Keratinocyte (primary cell): Measurements from ENCODE around the gene MICALL2.

ENCODE experiments used
- CTCF ChIP-seq, 3 experiments: IDR thresholded peaks in 1 of 3; conservative IDR thresholded peaks in 1 of 3; optimal IDR thresholded peaks in 1 of 3; 2 replicates in 2 of 3; 3 replicates in 1 of 3; pipeline versions ENCODE3 to v1.5.1; 2011; ENCODE audit warnings: low read length in 3 of 3, mild to moderate bottlenecking in 3 of 3, moderate library complexity in 2 of 3, control low read depth in 1 of 3, inconsistent platforms in 1 of 3; ENCODE audit not compliant: insufficient read depth in 2 of 3; ENCODE audit errors: extremely low read depth in 1 of 3
- EZH2 ChIP-seq: IDR thresholded peaks from one replicate; pipeline ENCODE4 v1.6.1; 2012; ENCODE audit warnings: inconsistent platforms, mild to moderate bottlenecking, low read length, moderate library complexity

DNA sequence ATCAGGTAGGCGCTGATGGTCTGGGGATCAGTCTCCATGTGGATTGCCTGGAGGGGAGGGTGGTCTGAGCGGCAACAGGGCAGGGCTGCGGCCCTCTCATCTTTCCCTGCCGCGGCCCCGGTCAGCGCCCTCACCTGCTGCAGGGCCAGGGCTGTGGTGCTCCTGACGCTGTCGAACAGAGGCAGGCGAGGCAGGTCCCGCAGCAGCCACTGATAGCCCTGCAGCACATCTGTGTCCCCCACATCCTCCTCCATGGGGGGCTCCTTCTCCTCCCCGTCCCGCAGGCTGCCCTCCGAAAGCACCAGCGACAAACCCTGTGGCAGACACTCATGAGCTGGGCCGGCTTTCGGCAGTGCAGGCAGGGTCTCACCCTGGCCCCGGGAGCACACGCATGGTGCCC, 25.9 kb upstream of the MICALL2 start:
- TF ChIP-seq CTCF (optimal IDR thresholded peaks at IDR 0.05 in 1 of 3, IDR thresholded peaks at IDR 0.05 in 1 of 3, conservative IDR thresholded peaks at IDR 0.05 in 1 of 3; ENCODE audit: extremely low read depth in 1 of 3, insufficient read depth in 2 of 3, low read length in 3 of 3) (no peak), EZH2 (no peak)
